Astrocyte of the cerebellum (primary cell): Measurements from ENCODE around the gene XYLT1.

Source experiments
- DNase-seq: peaks from one replicate; pipeline ENCODE4 v3.0.0-alpha.2; 2011; ENCODE audit warnings: low read depth
- H3K4me3 ChIP-seq: 2 replicates; pipeline ENCODE4 v1.5.1; 2011; ENCODE audit warnings: mild to moderate bottlenecking, low read depth, low read length, moderate library complexity
- CTCF ChIP-seq: IDR thresholded peaks from 2 replicates; pipeline ENCODE4 v1.5.1; 2012; ENCODE audit warnings: low read length, low read depth, moderate library complexity, mild to moderate bottlenecking; ENCODE audit errors: missing control alignments
- in situ Hi-C: cut with HindIII; loops from 2 replicates; pipeline ENCODE4 v1.10.0; 2017; ENCODE audit warnings: low sequenced_read_pairs

Gene XYLT1

GRCh38 chr16:17056666-17057065 is 414.1 kb downstream of the XYLT1 start:
- DNase-seq, result no peak
- in situ Hi-C loops, result no loop called here
- no peak overlapping the region for H3K4me3 ChIP-seq
- TF ChIP-seq CTCF, result no peak

- DNase-seq, result no peak
- no peak overlapping the region for H3K4me3 ChIP-seq
- no peak for TF ChIP-seq CTCF
- in situ Hi-C loops, result no loop called here
Measured at GRCh38 chr16:17053536-17054160, 417.1 kb downstream of the XYLT1 start.
